Measurements from ENCODE around the gene ACAA1.

The ACAA1 gene

GRCh38 chr3:38117748-38118420, 19.0 kb downstream of the ACAA1 start:
- FAIRE-seq, result no peak

- FAIRE-seq, result no peak
Measured at GRCh38 chr3:38117163-38117716, 19.7 kb downstream of the ACAA1 start.

- no peak for FAIRE-seq
Measured at GRCh38 chr3:38116471-38117162, 20.3 kb downstream of the ACAA1 start.

- FAIRE-seq, result no peak
Measured at GRCh38 chr3:38115645-38116427, 21.1 kb downstream of the ACAA1 start.

GRCh38 chr3:38114875-38115644, 21.9 kb downstream of the ACAA1 start:
- no peak for FAIRE-seq

GRCh38 chr3:38114052-38114874, 22.7 kb downstream of the ACAA1 start:
- no peak for FAIRE-seq

GRCh38 chr3:38112378-38112761, 24.6 kb downstream of the ACAA1 start:
- FAIRE-seq, result no peak

GRCh38 chr3:38111696-38112377, 25.1 kb downstream of the ACAA1 start:
- FAIRE-seq, result no peak

- no peak for FAIRE-seq
Measured at GRCh38 chr3:38111201-38111600, 25.7 kb downstream of the ACAA1 start.

GRCh38 chr3:38110314-38111050, 26.4 kb downstream of the ACAA1 start:
- FAIRE-seq, result no peak

GRCh38 chr3:38109580-38110313, 27.2 kb downstream of the ACAA1 start:
- FAIRE-seq, result no peak

- no peak for FAIRE-seq
Measured at GRCh38 chr3:38108649-38109579, 28.0 kb downstream of the ACAA1 start.

- FAIRE-seq, result no peak
Measured at GRCh38 chr3:38107911-38108648, 28.8 kb downstream of the ACAA1 start.

- FAIRE-seq, result no peak
Measured at GRCh38 chr3:38105525-38105924, 31.4 kb downstream of the ACAA1 start.

- no peak for FAIRE-seq
Measured at GRCh38 chr3:38102444-38102814, 34.5 kb downstream of the ACAA1 start.

GRCh38 chr3:38101811-38102443, 35.0 kb downstream of the ACAA1 start:
- no peak for FAIRE-seq

- FAIRE-seq, result no peak
Measured at GRCh38 chr3:38100498-38100897, 36.4 kb downstream of the ACAA1 start.

All from endometrium (tissue), 2 donors.